Measurements from ENCODE around the gene CLRN3. TPM values are rescaled to one million over a fixed set of nuclear protein-coding genes. Genes with fewer than 3 reads are reported as not detected.

Gene CLRN3
- total and polyA plus RNA-seq, 2 donors (not counting 1 experiment from before 2014, with no cell fraction given), result not detected

DNA sequence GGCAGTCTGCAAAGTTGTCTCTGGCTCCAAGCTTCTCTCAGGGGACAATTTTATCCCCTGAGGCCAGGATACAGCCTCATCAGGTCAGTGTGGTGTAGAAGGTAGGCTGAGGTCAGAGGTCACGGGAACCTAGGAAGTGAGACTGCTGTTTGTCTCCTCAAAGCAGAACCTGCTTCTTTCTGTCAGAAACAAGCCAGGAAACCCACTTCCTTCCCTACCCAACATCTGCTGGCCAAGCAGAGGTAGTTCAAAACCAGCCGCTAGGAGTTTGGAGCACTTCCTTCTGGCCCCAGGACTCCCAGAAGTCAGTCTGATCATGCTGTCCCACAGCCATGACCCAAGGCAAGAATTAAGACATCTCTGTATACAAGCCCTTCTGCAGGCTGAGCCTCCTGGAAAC is 12.2 kb downstream of the CLRN3 start:
- Histone ChIP-seq H3K36me3 (ENCODE audit: control insufficient read depth, insufficient read depth, low read length) (no peaks in the 10 kb centered on the region), H3K9ac (ENCODE audit: insufficient read depth, low read length) (no peak overlapping the region), H3K4me1 (ENCODE audit: control insufficient read depth, extremely low read depth, insufficient read depth, low read length) (no peaks in the 10 kb centered on the region), H3K4me3 (replicated peaks in 1 of 4; ENCODE audit: control extremely low read depth in 1 of 4, insufficient read depth in 1 of 4, low read depth in 3 of 4, low read length in 4 of 4) (no peak overlapping the region), H3K4me2 (ENCODE audit: extremely low read depth, insufficient read depth, low read length) (no peak overlapping the region), H3K27ac (ENCODE audit: insufficient read depth, low read length) (no peak overlapping the region), H2AFZ (ENCODE audit: low read length) (no peak overlapping the region), H3K27me3 (ENCODE audit: control insufficient read depth, insufficient read depth, low read length) (no peaks in the 10 kb centered on the region), H4K20me1 (ENCODE audit: control insufficient read depth, extremely low read depth, insufficient read depth, low read length) (no peaks in the 10 kb centered on the region), H3K79me2 (ENCODE audit: control insufficient read depth, insufficient read depth, low read length) (no peaks in the 10 kb centered on the region), H3K9me3 (ENCODE audit: control insufficient read depth, insufficient read depth, low read depth, low read length) (no peaks in the 10 kb centered on the region)
- TF ChIP-seq CTCF (conservative IDR thresholded peaks at IDR 0.05 in 1 of 2, IDR thresholded peaks at IDR 0.05 in 1 of 2; ENCODE audit: low read depth in 1 of 2, low read length in 2 of 2), result no peak
- no peak for TF ChIP-seq EZH2 (IDR thresholded peaks at IDR 0.05; ENCODE audit: low read length, missing control alignments)
- no peak for DNase-seq (ENCODE audit: low read depth in 2 of 2)

DNA sequence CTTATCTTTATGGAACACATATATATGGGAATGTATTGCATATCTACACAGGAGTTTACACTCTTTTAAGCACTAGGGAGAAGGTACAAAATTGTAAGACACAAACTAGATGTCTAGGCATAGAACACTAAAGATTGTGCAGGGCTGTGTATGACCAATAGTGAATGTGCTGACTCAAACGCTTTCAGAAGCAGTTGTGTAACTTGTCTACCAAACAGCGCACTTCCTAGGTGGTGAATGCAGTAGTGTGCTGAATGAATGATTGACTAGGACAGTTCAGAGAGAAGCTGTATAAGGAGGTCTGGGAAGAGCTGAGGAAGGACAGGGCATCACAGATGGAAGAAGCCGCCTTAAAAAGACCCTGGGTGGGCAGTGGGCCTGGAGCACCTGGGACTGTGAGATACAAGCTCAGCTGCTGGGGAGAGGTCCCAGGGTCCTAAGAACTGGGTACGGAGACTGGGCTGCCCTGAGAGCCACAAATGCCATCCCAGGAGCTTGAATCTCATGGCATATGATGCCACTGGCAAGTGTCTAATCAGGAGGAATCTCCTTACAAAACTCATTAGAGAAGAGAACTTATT is 14.2 kb downstream of the CLRN3 start:
- H3K4me1 ChIP-seq (ENCODE audit: control insufficient read depth, extremely low read depth, insufficient read depth, low read length), result no peaks in the 10 kb centered on the region
- H3K79me2 ChIP-seq (ENCODE audit: control insufficient read depth, insufficient read depth, low read length), result no peaks in the 10 kb centered on the region
- no peaks in the 10 kb centered on the region for H3K36me3 ChIP-seq (ENCODE audit: control insufficient read depth, insufficient read depth, low read length)
- H3K27me3 ChIP-seq (ENCODE audit: control insufficient read depth, insufficient read depth, low read length), result no peaks in the 10 kb centered on the region
- no peaks in the 10 kb centered on the region for H3K9me3 ChIP-seq (ENCODE audit: control insufficient read depth, insufficient read depth, low read depth, low read length)
- no peak overlapping the region for H2AFZ ChIP-seq (ENCODE audit: low read length)
- H3K4me2 ChIP-seq (ENCODE audit: extremely low read depth, insufficient read depth, low read length), result no peak overlapping the region
- no peaks in the 10 kb centered on the region for H4K20me1 ChIP-seq (ENCODE audit: control insufficient read depth, extremely low read depth, insufficient read depth, low read length)
- no peak for TF ChIP-seq EZH2 (IDR thresholded peaks at IDR 0.05; ENCODE audit: low read length, missing control alignments)
- TF ChIP-seq CTCF (conservative IDR thresholded peaks at IDR 0.05 in 1 of 2, IDR thresholded peaks at IDR 0.05 in 1 of 2; ENCODE audit: low read depth in 1 of 2, low read length in 2 of 2), result no peak
- no peak overlapping the region for H3K4me3 ChIP-seq (replicated peaks in 1 of 4; ENCODE audit: control extremely low read depth in 1 of 4, insufficient read depth in 1 of 4, low read depth in 3 of 4, low read length in 4 of 4)
- H3K27ac ChIP-seq (ENCODE audit: insufficient read depth, low read length), result no peak overlapping the region
- no peak overlapping the region for H3K9ac ChIP-seq (ENCODE audit: insufficient read depth, low read length)
- DNase-seq (ENCODE audit: low read depth in 2 of 2), result no peak

- H3K27me3 ChIP-seq (ENCODE audit: control insufficient read depth, insufficient read depth, low read length), result no peaks in the 10 kb centered on the region
- no peaks in the 10 kb centered on the region for H3K79me2 ChIP-seq (ENCODE audit: control insufficient read depth, insufficient read depth, low read length)
- H3K4me3 ChIP-seq (replicated peaks in 1 of 4; ENCODE audit: control extremely low read depth in 1 of 4, insufficient read depth in 1 of 4, low read depth in 3 of 4, low read length in 4 of 4), result no peak overlapping the region
- no peaks in the 10 kb centered on the region for H4K20me1 ChIP-seq (ENCODE audit: control insufficient read depth, extremely low read depth, insufficient read depth, low read length)
- no peaks in the 10 kb centered on the region for H3K36me3 ChIP-seq (ENCODE audit: control insufficient read depth, insufficient read depth, low read length)
- no peak for TF ChIP-seq EZH2 (IDR thresholded peaks at IDR 0.05; ENCODE audit: low read length, missing control alignments)
- TF ChIP-seq CTCF (conservative IDR thresholded peaks at IDR 0.05 in 1 of 2, IDR thresholded peaks at IDR 0.05 in 1 of 2; ENCODE audit: low read depth in 1 of 2, low read length in 2 of 2), result no peak
- H3K9me3 ChIP-seq (ENCODE audit: control insufficient read depth, insufficient read depth, low read depth, low read length), result no peaks in the 10 kb centered on the region
- no peaks in the 10 kb centered on the region for H3K4me1 ChIP-seq (ENCODE audit: control insufficient read depth, extremely low read depth, insufficient read depth, low read length)
- H3K4me2 ChIP-seq (ENCODE audit: extremely low read depth, insufficient read depth, low read length), result no peak overlapping the region
- DNase-seq (ENCODE audit: low read depth in 2 of 2), result no peak
- H2AFZ ChIP-seq (ENCODE audit: low read length), result no peak overlapping the region
- no peak overlapping the region for H3K9ac ChIP-seq (ENCODE audit: insufficient read depth, low read length)
- no peak overlapping the region for H3K27ac ChIP-seq (ENCODE audit: insufficient read depth, low read length)
Measured at GRCh38 chr10:127877699-127878098, 15.0 kb downstream of the CLRN3 start.
